Stomach (tissue), 9 donors: ENCODE data around the gene ZNF638. TPM values are rescaled to one million over a fixed set of nuclear protein-coding genes. Genes with fewer than 3 reads are reported as not detected.
"Not testable (repeated sequence)": the region's sequence is repeated elsewhere in the genome, so short reads cannot be mapped to it uniquely, and the experiment has no call there.

Experiments
- DNase-seq, 2 donors: peaks; one replicate each; pipeline versions ENCODE4 v3.0.0 to v3.0.0-alpha.2; 2013 to 2019
- H3K27ac ChIP-seq, 5 donors: fragments of 200-600 bp in 4 of 5; sonication (generic) in 4 of 5; one replicate each; pipeline ENCODE4 v1.5.1; 2013 to 2019; ENCODE audit warnings: mild to moderate bottlenecking in 1 of 5, moderate library complexity in 1 of 5
- H3K27me3 ChIP-seq, 3 donors: fragments of 200-600 bp; sonication (generic); one replicate each; pipeline ENCODE4 v1.5.1; 2017 to 2019; ENCODE audit warnings: mixed run types in 1 of 3
- H3K36me3 ChIP-seq, 4 donors: fragments of 200-600 bp; sonication (generic); 1 replicate in 3 of 4; 2 replicates in 1 of 4; pipeline ENCODE4 v1.5.1; 2016 to 2019
- H3K4me1 ChIP-seq, 4 donors: fragments of 200-600 bp; sonication (generic); one replicate each; pipeline ENCODE4 v1.5.1; 2016 to 2019
- H3K4me3 ChIP-seq, 4 donors: fragments of 200-600 bp; sonication (generic) in 3 of 4; one replicate each; pipeline ENCODE4 v1.5.1; 2016 to 2019; ENCODE audit warnings: mild to moderate bottlenecking in 1 of 4
- H3K9me3 ChIP-seq, 4 donors: fragments of 200-600 bp; sonication (generic); one replicate each; pipeline ENCODE4 v1.5.1; 2016 to 2019
- EP300 ChIP-seq: sonication (generic); formaldehyde crosslinking; IDR thresholded peaks from one replicate; pipeline ENCODE4 v1.6.1; 2017; ENCODE audit warnings: antibody characterized with exemption
- POLR2A ChIP-seq, 4 donors: fragments of 450-650 bp; IDR thresholded peaks; one replicate each; pipeline ENCODE4 v1.6.1; 2016; ENCODE audit warnings: antibody characterized with exemption in 4 of 4, control low read depth in 2 of 4, mild to moderate bottlenecking in 1 of 4, moderate library complexity in 1 of 4
- POLR2AphosphoS5 ChIP-seq, 3 donors: sonication (generic); formaldehyde crosslinking; IDR thresholded peaks; one replicate each; pipeline ENCODE4 v1.6.1; 2016; ENCODE audit warnings: antibody characterized with exemption in 3 of 3
- WGBS, 5 donors: extraction: QIAGEN DNeasy Blood & Tissue Kit in 3 of 5; methylation state at CpG; one replicate each; pipeline versions ENCODE4 v1.1.5 to v1.1.7; 2013 to 2018; 5-methylcytosine and 5-hydroxymethylcytosine counted together
- intact Hi-C: fragments of 100-400 bp; cut with DNase I; formaldehyde crosslinking; loops from one replicate; pipeline ENCODE4 v1.15.1; 2023; ENCODE audit warnings: low total_unique reads
- polyA plus RNA-seq, 3 donors: library from polyadenylated mRNA; stranded (reverse); fragments of 200-250 nt; gene quantifications; one replicate each; pipeline ENCODE4 v1.2.3, GENCODE V29; 2013
- total RNA-seq, 5 donors: library from RNA; depleted of rRNA; stranded (reverse); fragments of >200 nt; gene quantifications; one replicate each; pipeline versions ENCODE4 v1.1.0 to v1.2.3, GENCODE V29; 2014 to 2016
- TF ChIP-seq, protein P1 (sequence below), 7 experiments: fragments of 450-650 bp in 4 of 7; fragments of 200-600 bp in 3 of 7; sonication (generic) in 3 of 7; IDR thresholded peaks; one replicate each; pipeline ENCODE4 v1.5.1; 2016 to 2019; ENCODE audit warnings: antibody characterized with exemption in 7 of 7, control low read depth in 2 of 7, mild to moderate bottlenecking in 1 of 7
- donor health status: healthy with polysubstance abuse.
- donor health status: Bipolar disorder and iron deficiency.
- donor health status: healthy.

Gene ZNF638
- total and polyA plus RNA-seq, 8 donors = 55.2 to 411 (median 127) TPM

DNA sequence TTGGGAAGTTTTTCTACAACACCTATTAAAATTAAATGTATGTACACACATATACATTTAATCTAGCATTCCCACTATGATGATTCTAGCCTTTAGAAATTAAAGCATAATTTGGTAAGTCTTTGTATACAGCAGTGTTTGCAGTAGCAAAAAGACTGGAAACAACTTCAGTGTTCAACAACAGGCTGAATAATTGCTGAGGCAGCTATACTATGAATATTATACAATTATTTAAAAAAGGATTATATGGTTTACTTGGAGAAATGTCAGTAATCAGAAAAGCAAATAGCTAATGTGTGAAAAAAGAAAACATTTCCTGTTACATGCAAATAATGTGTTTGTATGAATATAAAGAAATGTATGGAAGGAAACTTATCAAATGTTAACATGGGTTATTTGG lies 1.4 kb upstream of the ZNF638 start:
- no peaks in the 10 kb centered on the region for H3K27me3 ChIP-seq
- no peak overlapping the region for H3K4me3 ChIP-seq
- no peak for DNase-seq
- H3K27ac ChIP-seq = no peak overlapping the region
- H3K9me3 ChIP-seq = peaks cover 0 to 4% (median 0%) of the 10 kb centered on the region in 4 donors
- peaks cover 18 to 32% (median 25%) of the 10 kb centered on the region in 4 donors for H3K4me1 ChIP-seq
- H3K36me3 ChIP-seq = peaks cover 0 to 3% (median 0%) of the 10 kb centered on the region in 4 donors
- intact Hi-C loops = no loop called here
- TF ChIP-seq, protein P1, sequence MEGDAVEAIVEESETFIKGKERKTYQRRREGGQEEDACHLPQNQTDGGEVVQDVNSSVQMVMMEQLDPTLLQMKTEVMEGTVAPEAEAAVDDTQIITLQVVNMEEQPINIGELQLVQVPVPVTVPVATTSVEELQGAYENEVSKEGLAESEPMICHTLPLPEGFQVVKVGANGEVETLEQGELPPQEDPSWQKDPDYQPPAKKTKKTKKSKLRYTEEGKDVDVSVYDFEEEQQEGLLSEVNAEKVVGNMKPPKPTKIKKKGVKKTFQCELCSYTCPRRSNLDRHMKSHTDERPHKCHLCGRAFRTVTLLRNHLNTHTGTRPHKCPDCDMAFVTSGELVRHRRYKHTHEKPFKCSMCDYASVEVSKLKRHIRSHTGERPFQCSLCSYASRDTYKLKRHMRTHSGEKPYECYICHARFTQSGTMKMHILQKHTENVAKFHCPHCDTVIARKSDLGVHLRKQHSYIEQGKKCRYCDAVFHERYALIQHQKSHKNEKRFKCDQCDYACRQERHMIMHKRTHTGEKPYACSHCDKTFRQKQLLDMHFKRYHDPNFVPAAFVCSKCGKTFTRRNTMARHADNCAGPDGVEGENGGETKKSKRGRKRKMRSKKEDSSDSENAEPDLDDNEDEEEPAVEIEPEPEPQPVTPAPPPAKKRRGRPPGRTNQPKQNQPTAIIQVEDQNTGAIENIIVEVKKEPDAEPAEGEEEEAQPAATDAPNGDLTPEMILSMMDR (IDR thresholded peaks at IDR 0.05) = no peak
- TF ChIP-seq EP300 = no peak
- no peak for TF ChIP-seq POLR2AphosphoS5 (IDR thresholded peaks at IDR 0.05)
- TF ChIP-seq POLR2A (IDR thresholded peaks at IDR 0.05) = no peak

DNA sequence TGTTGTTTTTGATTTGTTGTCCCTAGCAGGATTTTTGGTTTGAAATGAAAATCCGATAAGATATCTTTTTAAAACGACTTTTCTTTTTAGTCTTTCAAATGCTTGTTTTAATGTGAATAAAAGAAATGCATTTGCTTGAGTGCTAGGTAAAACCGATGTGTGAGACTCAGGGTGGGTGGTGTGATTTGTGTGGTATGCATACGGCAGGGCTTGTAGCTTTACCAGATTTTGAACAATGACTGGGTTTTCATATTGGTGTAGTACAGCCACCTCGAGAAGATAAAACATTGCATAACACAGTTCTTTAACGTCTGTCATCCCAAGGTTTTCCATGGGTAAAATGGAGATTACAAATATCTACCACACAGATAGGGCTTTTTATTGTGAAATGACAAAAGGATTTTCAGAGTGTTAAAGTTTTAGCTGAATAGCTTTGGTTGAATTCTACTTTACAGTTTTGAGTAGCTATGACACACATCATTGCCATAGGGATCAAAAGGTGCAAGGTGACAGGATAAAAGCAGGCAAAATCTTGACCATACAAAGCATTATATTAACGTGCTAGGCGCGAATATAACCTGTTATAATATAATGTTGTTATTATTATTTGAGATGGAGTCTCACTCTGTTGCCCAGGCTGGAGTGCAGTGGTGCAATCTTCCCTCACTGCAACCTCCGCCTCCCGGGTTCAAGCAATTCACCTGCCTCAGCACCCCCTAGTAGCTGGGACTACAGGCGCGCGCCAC lies 824 bp upstream of the ZNF638 start:
- Histone ChIP-seq H3K36me3 (peaks cover 0 to 3% (median 0%) of the 10 kb centered on the region in 4 donors), H3K27ac (peak overlapping the region in 2 of 5 donors; percentile 94 to 97), H3K27me3 (no peaks in the 10 kb centered on the region), H3K4me3 (peak overlapping the region; percentile 80 to 98 (median 86)), H3K4me1 (peaks cover 20 to 38% (median 29%) of the 10 kb centered on the region in 4 donors), H3K9me3 (peaks cover 0 to 4% (median 0%) of the 10 kb centered on the region in 4 donors)
- no peak for DNase-seq
- TF ChIP-seq POLR2AphosphoS5 (IDR thresholded peaks at IDR 0.05) = no peak
- TF ChIP-seq, protein P1 (IDR thresholded peaks at IDR 0.05) = no peak
- no peak for TF ChIP-seq POLR2A (IDR thresholded peaks at IDR 0.05)
- TF ChIP-seq EP300 = no peak
- intact Hi-C loops = no loop called here
- WGBS, 5 donors = 45 to 51% (median 50%) methylated on average over 14 of the region's 14 CpGs

DNA sequence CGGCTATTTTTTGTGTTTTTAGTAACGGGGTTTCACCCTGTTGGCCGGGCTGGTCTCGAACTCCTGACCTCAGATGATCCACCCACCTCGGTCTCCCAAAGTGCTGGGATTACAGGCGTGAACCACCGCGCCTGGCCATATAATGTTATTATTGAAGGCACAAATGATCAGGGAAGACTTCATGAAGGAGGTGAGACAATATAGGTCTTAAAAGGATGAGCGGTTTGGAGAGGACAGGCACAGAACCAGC lies 326 bp upstream of the ZNF638 start:
- Histone ChIP-seq H3K4me3 (peak overlapping the region; percentile 80 to 98 (median 86)), H3K27ac (peak overlapping the region in 4 of 5 donors; percentile 91 to 99 (median 96)), H3K4me1 (peaks cover 20 to 43% (median 31%) of the 10 kb centered on the region in 4 donors)
- intact Hi-C loops, DNase-seq, H3K9me3 ChIP-seq, H3K27me3 ChIP-seq, H3K36me3 ChIP-seq: not testable (repeated sequence)
- WGBS, 5 donors = 2 to 10% (median 4%) methylated on average over 9 of the region's 9 CpGs

DNA sequence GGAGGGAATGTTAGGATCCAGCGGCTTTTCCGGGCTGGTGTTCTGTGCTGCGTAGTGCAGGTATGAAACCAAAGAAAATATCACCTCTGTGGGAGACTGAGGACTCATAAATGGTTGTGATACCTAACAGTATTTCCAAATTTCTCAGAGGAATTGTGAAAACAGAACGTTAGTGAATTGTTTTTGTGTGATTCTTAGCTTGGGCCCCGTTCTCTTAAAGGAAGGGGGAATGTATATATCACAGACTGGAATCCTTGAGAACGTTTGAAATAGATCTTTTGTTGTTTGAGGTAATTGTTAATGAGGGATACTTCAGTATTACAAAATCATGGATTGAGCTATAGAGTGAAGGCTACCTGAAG lies 834 bp downstream of the ZNF638 start:
- intact Hi-C loops = no loop called here
- Histone ChIP-seq H3K4me3 (peak overlapping the region; percentile 80 to 98 (median 86)), H3K4me1 (peaks cover 25 to 54% (median 40%) of the 10 kb centered on the region in 4 donors), H3K27ac (peak overlapping the region; percentile 91 to 99 (median 97)), H3K9me3 (no peaks in the 10 kb centered on the region), H3K36me3 (peaks cover 0 to 3% (median 0%) of the 10 kb centered on the region in 4 donors), H3K27me3 (no peaks in the 10 kb centered on the region)
- 0 to 2% (median 1%) methylated on average over 6 of the region's 6 CpGs for WGBS, 5 donors
- no peak for DNase-seq
- TF ChIP-seq POLR2A (IDR thresholded peaks at IDR 0.05) = no peak
- TF ChIP-seq POLR2AphosphoS5 (IDR thresholded peaks at IDR 0.05) = no peak
- TF ChIP-seq EP300 = no peak
- TF ChIP-seq, protein P1 (IDR thresholded peaks at IDR 0.05) = no peak

DNA sequence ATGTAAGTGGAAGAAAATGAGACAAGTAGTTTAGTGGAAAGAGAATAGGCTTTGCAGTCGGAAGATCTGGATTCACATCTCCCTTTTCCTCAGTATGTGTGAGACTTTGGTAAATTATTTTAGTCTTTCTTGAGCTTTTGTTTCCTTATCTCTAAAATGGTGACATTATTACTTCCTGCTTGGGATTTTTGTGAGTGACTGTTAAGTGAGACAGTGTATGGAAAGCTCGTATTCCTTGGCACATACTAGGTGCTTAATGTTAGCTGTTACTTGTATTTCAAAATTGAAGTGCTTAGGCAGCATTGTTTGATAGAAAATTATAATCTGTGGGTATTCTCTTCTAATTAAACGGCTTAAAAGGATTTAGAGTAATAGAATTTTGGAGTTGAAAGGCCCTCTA lies 2.0 kb downstream of the ZNF638 start:
- DNase-seq = no peak
- Histone ChIP-seq H3K4me3 (peak overlapping the region; percentile 80 to 98 (median 86)), H3K27ac (peak overlapping the region in 1 of 5 donors; percentile 6)

More for the DNA sequence above, 2.0 kb downstream of the ZNF638 start:
- H3K4me1 ChIP-seq = peaks cover 29 to 66% (median 48%) of the 10 kb centered on the region in 4 donors
- intact Hi-C loops = no loop called here
- no peaks in the 10 kb centered on the region for H3K9me3 ChIP-seq
- 43 to 52% (median 50%) methylated on average over 3 of the region's 3 CpGs for WGBS, 5 donors
- no peak for TF ChIP-seq POLR2A (IDR thresholded peaks at IDR 0.05)
- TF ChIP-seq POLR2AphosphoS5 (IDR thresholded peaks at IDR 0.05) = no peak
- TF ChIP-seq EP300 = no peak
- TF ChIP-seq, protein P1 (IDR thresholded peaks at IDR 0.05) = no peak
- no peaks in the 10 kb centered on the region for H3K27me3 ChIP-seq
- peaks cover 0 to 3% (median 0%) of the 10 kb centered on the region in 4 donors for H3K36me3 ChIP-seq
